Calu3 (cell line): ENCODE data around the gene EDN1. TPM values are rescaled to one million over a fixed set of nuclear protein-coding genes. Genes with fewer than 3 reads are reported as not detected.

Experiments
- BruUV-seq: library from RNA; stranded (reverse); fragments of 400-500 nt; replicated peaks from 2 replicates; lab custom pipeline; 2021; lab: Mats Ljungman, UMichigan
- CTCF ChIA-PET: fragments of 300-600 bp; sonication (Branson Sonifier 250); formaldehyde crosslinking; loops from one replicate; lab custom pipeline; 2022; ENCODE audit warnings: antibody characterized with exemption; lab: Charles Lee
- DNase-seq: peaks from one replicate; pipeline ENCODE4 v3.0.0; 2022
- H3K27ac Mint-ChIP-seq: one replicate; pipeline ENCODE4 v1.8.0; 2022; ENCODE audit warnings: mixed read lengths; ENCODE audit not compliant: unreplicated experiment
- H3K27me3 Mint-ChIP-seq: one replicate; pipeline ENCODE4 v1.8.0; 2022; ENCODE audit warnings: mixed read lengths; ENCODE audit not compliant: unreplicated experiment
- H3K36me3 Mint-ChIP-seq: one replicate; pipeline ENCODE4 v1.8.0; 2022; ENCODE audit warnings: mild to moderate bottlenecking, moderate library complexity, mixed read lengths; ENCODE audit not compliant: insufficient read depth, unreplicated experiment
- H3K4me1 Mint-ChIP-seq: one replicate; pipeline ENCODE4 v1.8.0; 2022; ENCODE audit warnings: mild to moderate bottlenecking, low read depth, mixed read lengths; ENCODE audit not compliant: unreplicated experiment
- H3K4me3 Mint-ChIP-seq: one replicate; pipeline ENCODE4 v1.8.0; 2022; ENCODE audit warnings: mild to moderate bottlenecking, low read depth, moderate library complexity, mixed read lengths; ENCODE audit not compliant: unreplicated experiment
- H3K9me3 Mint-ChIP-seq: one replicate; pipeline ENCODE4 v1.8.0; 2022; ENCODE audit warnings: low read depth, mixed read lengths; ENCODE audit not compliant: unreplicated experiment
- intact Hi-C: fragments of 100-400 bp; cut with micrococcal nuclease; formaldehyde crosslinking; loops from one replicate; pipeline ENCODE4 v1.10.0; 2022; ENCODE audit not compliant: unreplicated experiment
- total RNA-seq: library from RNA; stranded (reverse); gene quantifications from 2 replicates; pipeline ENCODE4 v1.2.3, GENCODE V29; 2022
- TF ChIP-seq, protein P1 (sequence below): fragments of 200-600 bp; IDR thresholded peaks from one replicate; pipeline ENCODE4 v1.8.0; 2022; ENCODE audit warnings: antibody characterized with exemption; ENCODE audit not compliant: unreplicated experiment

The EDN1 gene
- total RNA-seq, 1 experiment from 2014 or later = 40.6 TPM

DNA sequence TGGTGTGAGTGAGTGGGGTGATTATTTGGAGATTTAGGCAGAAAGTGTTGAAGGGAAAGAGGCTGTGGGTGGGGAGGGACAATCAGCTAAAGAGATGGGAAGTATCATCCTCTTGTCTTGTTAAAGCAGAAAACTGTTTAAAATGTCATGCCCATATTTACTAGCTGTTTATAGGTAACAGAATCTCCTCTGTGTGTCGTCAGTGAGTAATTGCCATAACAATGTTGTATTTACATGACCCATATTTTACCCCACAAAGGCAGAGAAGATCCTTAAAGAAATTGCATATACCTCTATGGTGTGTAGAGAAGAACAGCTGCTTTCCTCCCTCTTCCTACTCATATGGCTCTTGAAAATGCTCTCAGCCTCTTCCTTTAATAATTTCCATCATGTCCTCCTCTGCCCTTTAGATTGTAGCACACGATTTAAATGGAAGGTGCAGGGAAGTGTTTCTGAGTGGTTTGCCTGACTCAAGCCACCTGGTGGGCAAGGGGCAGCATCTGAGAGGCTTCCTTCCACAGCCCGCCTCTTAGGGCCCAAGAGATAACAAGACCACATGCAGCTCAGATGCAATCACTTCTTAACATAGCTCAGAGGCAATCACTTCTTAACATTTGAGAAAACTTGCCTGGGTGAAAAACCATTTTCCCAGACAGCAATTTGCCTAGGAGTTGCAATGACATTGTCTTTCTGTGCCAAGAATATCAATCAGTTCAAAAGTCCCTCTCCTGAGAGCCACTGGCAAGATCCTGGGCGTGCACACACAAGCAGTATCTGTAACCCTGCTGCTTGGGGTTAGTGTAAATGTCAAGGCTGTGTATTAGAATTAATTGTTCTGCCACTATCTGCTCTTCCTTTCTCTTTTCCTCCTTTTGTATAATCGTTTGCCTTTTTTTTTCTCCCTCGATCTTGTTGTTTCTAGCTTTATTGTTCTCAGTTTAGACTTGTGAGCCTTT lies 44.1 kb upstream of the EDN1 start:
- TF ChIP-seq, protein P1, sequence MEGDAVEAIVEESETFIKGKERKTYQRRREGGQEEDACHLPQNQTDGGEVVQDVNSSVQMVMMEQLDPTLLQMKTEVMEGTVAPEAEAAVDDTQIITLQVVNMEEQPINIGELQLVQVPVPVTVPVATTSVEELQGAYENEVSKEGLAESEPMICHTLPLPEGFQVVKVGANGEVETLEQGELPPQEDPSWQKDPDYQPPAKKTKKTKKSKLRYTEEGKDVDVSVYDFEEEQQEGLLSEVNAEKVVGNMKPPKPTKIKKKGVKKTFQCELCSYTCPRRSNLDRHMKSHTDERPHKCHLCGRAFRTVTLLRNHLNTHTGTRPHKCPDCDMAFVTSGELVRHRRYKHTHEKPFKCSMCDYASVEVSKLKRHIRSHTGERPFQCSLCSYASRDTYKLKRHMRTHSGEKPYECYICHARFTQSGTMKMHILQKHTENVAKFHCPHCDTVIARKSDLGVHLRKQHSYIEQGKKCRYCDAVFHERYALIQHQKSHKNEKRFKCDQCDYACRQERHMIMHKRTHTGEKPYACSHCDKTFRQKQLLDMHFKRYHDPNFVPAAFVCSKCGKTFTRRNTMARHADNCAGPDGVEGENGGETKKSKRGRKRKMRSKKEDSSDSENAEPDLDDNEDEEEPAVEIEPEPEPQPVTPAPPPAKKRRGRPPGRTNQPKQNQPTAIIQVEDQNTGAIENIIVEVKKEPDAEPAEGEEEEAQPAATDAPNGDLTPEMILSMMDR = no peak
- H3K9me3 Mint-ChIP-seq = no peaks in the 10 kb centered on the region
- CTCF ChIA-PET = no interaction called here
- DNase-seq = no peak
- H3K27me3 Mint-ChIP-seq = no peaks in the 10 kb centered on the region
- BruUV-seq = no TSS peak
- no peak overlapping the region for H3K27ac Mint-ChIP-seq
- no peaks in the 10 kb centered on the region for H3K36me3 Mint-ChIP-seq
- H3K4me3 Mint-ChIP-seq = no peak overlapping the region
- intact Hi-C loops = no loop called here
- H3K4me1 Mint-ChIP-seq = peaks cover 28% of the 10 kb centered on the region

DNA sequence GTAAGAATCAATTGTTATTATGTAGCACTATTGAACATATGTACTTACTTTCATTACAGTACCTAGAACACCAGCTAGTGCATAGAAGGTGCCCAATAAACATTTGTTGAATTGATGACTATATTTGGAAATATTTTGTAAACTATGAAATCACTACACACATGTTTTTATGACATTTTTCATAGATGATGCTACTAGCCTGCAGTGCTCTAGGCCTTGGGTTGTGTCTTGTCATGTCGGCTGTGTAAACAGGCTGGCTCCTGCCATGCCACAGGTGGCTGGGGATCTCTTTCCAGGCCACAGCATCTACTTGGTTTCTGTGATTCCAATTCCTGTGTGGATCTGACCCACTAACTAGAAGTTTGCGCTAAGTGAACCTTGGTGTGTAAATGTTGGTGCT lies 43.3 kb upstream of the EDN1 start:
- Mint-ChIP-seq H3K27ac (no peak overlapping the region), H3K9me3 (no peaks in the 10 kb centered on the region), H3K36me3 (no peaks in the 10 kb centered on the region), H3K4me1 (peaks cover 20% of the 10 kb centered on the region), H3K27me3 (no peaks in the 10 kb centered on the region), H3K4me3 (no peak overlapping the region)
- TF ChIP-seq, protein P1 = no peak
- no TSS peak for BruUV-seq
- no peak for DNase-seq
- intact Hi-C loops = no loop called here
- CTCF ChIA-PET = no interaction called here

DNA sequence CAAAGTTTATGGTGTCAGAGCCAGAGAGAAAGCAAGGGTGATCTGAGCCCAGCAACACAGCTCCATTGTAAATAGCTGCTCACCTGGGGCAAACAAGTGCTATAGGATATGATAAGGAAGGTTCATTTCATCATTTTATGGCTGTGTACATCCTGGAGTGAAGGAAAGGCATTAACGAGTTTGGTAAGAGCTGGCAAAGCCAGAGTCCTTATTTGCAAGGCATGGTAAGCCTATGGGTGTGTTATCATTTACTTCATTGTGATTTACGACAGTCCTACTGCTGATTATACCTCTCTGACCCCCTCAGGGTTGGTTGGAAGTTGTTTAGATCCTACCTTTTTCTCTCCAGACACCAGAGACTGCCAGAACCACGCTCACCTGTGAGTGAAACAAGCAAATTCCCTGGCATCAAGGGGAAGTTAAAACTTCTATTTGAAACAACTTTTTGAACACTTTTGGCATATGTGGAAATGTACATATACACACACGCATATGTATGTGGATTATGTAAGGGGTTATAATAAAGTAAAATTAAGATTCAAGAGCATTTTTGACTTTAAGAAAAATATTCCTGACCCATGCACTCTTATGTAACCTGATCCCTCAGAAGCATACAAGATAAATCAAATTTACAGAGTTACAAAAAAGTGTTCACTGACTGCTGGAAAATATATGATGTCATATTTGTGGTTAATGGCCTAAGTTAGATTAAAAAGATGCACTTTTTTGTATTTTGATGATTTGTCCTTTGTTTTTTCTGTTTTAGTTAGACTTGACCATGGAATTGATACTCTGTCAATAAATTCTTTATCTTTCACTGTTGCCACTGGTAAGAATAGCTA lies 40.4 kb upstream of the EDN1 start:
- Mint-ChIP-seq H3K36me3 (no peaks in the 10 kb centered on the region), H3K4me1 (peaks cover 9% of the 10 kb centered on the region), H3K27me3 (no peaks in the 10 kb centered on the region), H3K9me3 (no peaks in the 10 kb centered on the region), H3K4me3 (no peak overlapping the region), H3K27ac (no peak overlapping the region)
- CTCF ChIA-PET = no interaction called here
- no TSS peak for BruUV-seq
- TF ChIP-seq, protein P1 = no peak
- intact Hi-C loops = no loop called here
- no peak for DNase-seq

DNA sequence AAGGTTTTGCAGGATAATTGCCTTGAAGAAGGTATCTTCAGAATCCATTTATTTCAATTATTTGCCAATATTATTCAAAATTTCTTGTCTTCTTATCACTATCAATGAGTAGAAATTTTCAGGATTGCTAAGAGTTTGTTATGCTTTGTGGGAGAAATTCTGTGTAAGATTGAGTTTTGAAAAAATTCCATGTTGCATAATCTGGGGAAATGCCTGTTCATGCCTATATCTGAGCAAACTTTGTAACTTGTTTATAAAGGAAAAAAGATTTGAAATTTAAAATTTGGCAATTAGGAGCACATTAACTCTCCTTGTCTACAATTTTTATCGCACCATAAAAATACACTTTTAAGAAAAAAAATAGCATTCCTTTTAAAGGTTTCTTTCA lies 39.8 kb upstream of the EDN1 start:
- peaks cover 9% of the 10 kb centered on the region for H3K4me1 Mint-ChIP-seq
- no peaks in the 10 kb centered on the region for H3K9me3 Mint-ChIP-seq
- no peaks in the 10 kb centered on the region for H3K27me3 Mint-ChIP-seq
- TF ChIP-seq, protein P1 = no peak
- CTCF ChIA-PET = no interaction called here
- H3K4me3 Mint-ChIP-seq = no peak overlapping the region
- no peak for DNase-seq
- H3K36me3 Mint-ChIP-seq = no peaks in the 10 kb centered on the region
- BruUV-seq = no TSS peak
- intact Hi-C loops = no loop called here
- no peak overlapping the region for H3K27ac Mint-ChIP-seq
